ENCODE results near the gene BRD4.

BRD4 gene

GRCh38 chr19:15222738-15223648 is 109.3 kb downstream of the BRD4 start:
- DNase-seq: peak; percentile 77

DNA sequence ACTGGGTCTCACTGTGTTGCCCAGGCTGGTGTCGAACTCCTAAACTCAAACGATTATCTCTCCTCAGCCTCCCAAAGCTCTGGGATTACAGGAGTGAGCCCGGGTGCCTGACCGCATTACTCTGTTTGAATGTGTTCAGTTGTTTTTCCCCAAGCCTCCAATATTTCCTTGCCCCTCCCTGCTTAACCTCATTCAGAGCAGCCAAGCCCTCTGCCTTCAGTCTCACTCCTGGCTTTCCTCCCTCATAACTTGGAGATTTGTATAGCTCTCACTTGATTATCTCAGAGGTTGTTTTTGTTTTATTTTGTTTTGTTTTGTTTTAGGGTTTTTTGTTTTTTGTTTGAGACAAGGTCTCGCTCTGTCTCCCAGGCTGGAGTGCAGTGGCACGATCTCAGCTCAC is 111.5 kb downstream of the BRD4 start:
- no peak for DNase-seq

GRCh38 chr19:15218501-15218900 is 113.8 kb downstream of the BRD4 start:
- no peak for DNase-seq

DNA sequence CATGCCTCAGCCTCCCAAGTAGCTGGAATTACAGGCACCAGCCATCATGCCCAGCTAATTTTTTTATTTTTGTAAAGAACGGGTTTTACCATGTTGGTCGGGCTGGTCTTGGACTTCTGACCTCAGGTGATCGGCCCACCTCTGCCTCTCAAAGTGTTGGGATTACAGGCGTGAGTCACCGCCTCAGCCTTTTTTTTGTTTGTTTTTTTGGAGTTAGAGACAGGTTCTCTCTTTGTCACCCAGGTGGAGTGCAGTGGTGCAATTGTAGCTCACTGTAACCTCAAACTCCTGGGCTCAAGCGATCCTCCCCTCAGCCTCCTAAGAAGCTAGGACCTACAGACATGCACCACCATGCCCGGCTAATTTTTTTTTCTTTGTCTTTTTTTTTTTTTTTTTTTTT is 116.0 kb downstream of the BRD4 start:
- no peak for DNase-seq

- DNase-seq: no peak
Measured at GRCh38 chr19:15213715-15214381, 118.5 kb downstream of the BRD4 start.

GRCh38 chr19:15212711-15213110 is 119.6 kb downstream of the BRD4 start:
- no peak for DNase-seq

GRCh38 chr19:15210323-15210781 is 122.0 kb downstream of the BRD4 start:
- DNase-seq: no peak

DNA sequence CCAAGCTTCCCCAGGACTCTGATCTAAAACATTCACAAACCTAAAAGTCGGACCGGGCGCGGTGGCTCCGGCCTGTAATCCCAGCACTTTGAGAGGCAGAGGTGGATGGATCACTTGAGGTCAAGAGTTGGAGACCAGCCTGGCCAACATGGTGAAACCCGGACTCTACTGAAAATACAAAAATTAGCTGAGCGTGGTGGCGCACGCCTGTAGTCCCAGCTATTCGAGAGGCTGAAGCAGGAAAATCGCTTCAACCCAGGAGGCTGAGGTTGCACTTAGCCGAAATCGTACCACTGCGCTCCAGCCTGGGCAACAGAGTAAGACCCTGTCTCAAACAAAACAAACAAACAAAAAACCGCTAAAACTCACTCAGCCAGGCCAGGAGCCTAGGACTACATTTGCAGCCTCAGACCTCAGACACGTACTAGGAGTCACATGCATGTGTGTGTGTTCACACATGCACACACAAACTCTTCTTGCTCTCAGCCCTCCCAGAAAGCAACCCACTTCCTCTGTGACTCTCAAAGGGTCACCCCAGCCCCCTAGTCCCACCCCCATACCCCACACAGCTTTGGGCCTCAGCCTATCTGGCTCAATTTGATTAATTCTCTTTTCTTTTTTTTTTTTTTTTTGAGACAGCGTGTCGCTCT is 130.8 kb downstream of the BRD4 start:
- no peak for DNase-seq

DNA sequence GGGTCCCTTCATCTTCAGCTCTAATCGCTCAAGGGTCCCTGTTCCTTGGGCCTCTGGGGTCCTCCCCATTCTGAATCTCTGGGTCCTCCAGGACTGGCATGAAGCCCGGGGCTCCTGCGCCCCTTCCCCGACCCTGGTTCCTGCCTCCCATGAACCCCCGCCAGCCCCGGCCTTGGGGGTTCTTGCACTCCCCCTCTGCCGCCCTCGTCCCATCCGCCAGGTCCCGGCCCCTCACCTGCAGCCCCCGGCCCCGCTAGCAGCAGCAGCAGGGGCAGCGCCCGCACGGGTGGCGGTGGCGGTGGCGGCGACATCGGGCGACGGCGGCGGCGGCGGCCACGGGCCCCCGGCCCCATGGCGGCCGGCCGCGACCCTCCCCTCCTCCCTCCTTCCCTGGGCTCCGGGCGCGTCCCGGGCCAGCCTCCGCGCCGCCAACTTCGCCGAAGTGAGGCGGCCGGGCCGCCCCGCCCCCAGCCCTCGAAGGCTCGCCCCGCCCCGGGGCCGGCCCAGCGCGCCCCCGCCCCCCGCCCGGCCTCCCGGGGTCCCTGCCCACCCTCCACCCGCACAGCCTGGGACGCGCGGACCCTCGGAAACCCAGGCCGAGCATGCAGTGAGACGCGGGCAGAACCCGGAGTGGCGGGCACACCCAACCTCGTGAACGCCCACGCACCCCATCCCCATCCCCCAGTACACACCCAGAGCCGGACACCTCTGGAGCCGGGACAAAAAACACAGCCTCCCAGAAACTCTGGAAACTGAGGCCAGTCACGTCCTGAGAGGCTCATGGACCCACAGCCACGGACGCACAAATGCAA is 131.6 kb downstream of the BRD4 start, which contains the start of gene NOTCH3:
TSS of gene NOTCH3 (minus strand) at position 443 of the 812 bp plus-strand sequence. CDS start at position 353, 90 bp downstream.
- DNase-seq: no peak

- DNase-seq: no peak
Measured at GRCh38 chr19:15199661-15200552, 132.4 kb downstream of the BRD4 start.

DNA sequence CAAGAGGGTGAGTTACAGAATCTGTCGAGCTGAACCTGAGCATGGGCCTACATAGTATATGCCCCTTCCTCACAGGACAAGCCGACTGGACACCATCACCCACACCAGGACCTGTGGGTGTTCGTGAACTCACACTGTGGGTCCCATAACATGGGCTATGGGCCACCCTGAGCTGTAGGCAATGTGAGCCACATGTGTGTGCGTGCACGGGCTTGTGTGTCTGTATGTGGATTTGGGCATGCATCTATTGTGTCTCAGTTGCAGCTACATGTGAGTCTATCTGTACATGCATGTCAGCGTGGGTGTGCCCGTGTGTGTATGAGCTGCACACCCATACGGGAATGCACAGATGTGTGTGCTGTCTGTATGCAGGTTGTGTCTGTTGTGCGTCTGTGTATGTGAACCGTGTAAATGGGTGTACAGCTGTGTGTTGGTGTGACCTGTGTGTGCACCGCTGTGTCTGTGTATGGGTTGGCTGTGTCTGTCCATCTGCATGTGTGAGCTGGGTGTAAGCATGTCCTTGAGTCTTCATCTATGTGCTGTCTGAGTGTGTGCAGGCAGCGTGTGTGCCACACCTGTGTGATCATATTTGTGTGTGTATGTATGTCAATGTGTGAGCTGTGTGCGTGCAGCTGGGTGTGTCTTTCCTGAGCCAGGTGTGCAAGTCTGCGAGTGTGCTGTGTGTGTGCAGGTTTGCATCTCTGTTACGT is 133.2 kb downstream of the BRD4 start:
- no peak for DNase-seq

DNA sequence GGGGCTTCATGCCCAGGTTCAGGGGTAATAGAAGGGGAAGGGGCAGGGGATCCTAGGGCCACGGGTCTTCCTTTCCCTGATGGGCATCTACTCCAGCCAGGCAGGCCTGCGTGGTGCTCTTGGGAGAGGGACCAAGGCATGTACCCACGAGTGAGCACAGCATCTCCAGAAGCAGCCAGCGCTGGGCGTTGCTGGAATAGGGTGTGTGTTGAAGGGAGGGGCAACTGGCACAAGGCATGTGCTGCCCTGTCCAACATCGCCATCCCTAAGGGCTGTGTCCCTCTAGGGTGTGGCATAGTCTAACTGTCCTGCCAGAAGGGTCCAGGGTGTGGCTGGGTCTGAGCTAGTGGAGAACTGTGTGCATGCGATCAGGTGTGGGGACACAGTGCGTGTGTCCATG is 134.4 kb downstream of the BRD4 start:
- DNase-seq: no peak

GRCh38 chr19:15197275-15197941 is 134.9 kb downstream of the BRD4 start:
- DNase-seq: no peak

GRCh38 chr19:15196360-15197005 is 135.9 kb downstream of the BRD4 start:
- DNase-seq: no peak

- peak; percentile 37 for DNase-seq
Measured at GRCh38 chr19:15195371-15196334, 136.7 kb downstream of the BRD4 start.

- no peak for DNase-seq
Measured at GRCh38 chr19:15194938-15195337, 137.4 kb downstream of the BRD4 start.

DNA sequence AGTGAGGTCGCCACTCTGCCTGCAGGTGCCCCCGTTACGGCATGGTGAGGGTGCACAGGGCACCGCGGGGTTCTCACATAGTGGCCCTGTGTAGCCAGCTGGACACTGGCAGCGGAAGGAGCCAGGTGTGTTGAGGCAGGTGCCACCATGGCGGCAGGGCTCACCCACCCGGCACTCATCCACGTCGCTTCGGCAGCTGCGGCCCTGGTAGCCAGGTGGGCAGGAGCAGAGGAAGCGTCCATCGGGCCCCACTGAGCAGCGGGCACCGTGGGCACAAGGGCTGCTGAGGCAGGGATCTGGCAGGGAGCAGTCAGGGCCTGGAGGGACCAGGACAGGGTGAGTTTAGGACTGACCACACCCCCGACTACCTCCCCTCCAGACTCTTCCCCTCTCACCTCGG is 140.4 kb downstream of the BRD4 start:
- DNase-seq: peak; percentile 11

- no peak for DNase-seq
Measured at GRCh38 chr19:15191514-15191913, 140.8 kb downstream of the BRD4 start.

Data from activated naive CD4-positive, alpha-beta T cell treated with anti-CD3 and anti-CD28 coated beads, Interleukin-2, amount 50 U/mL, for 16 hours (primary cell).